Fibroblast of lung (primary cell): Measurements from ENCODE around the gene TOGARAM1.

Experiments
- EZH2 ChIP-seq: IDR thresholded peaks from 2 replicates; pipeline ENCODE4 v1.5.1; 2012; ENCODE audit warnings: low read length, control low read depth, mild to moderate bottlenecking; ENCODE audit errors: missing control alignments
- TF ChIP-seq, protein P1 (sequence below), 2 donors: IDR thresholded peaks in 1 of 2; conservative IDR thresholded peaks in 1 of 2; 1 replicate in 1 of 2; 2 replicates in 1 of 2; pipeline ENCODE4 v1.5.1; 2011 to 2012; ENCODE audit warnings: low read length in 2 of 2, control low read depth in 1 of 2, inconsistent platforms in 1 of 2, low read depth in 1 of 2, mild to moderate bottlenecking in 1 of 2

- TF ChIP-seq, protein P1, sequence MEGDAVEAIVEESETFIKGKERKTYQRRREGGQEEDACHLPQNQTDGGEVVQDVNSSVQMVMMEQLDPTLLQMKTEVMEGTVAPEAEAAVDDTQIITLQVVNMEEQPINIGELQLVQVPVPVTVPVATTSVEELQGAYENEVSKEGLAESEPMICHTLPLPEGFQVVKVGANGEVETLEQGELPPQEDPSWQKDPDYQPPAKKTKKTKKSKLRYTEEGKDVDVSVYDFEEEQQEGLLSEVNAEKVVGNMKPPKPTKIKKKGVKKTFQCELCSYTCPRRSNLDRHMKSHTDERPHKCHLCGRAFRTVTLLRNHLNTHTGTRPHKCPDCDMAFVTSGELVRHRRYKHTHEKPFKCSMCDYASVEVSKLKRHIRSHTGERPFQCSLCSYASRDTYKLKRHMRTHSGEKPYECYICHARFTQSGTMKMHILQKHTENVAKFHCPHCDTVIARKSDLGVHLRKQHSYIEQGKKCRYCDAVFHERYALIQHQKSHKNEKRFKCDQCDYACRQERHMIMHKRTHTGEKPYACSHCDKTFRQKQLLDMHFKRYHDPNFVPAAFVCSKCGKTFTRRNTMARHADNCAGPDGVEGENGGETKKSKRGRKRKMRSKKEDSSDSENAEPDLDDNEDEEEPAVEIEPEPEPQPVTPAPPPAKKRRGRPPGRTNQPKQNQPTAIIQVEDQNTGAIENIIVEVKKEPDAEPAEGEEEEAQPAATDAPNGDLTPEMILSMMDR (conservative IDR thresholded peaks at IDR 0.05 in 1 of 2, IDR thresholded peaks at IDR 0.05 in 1 of 2; ENCODE audit: low read depth in 1 of 2, low read length in 2 of 2), result no peak
- no peak for TF ChIP-seq EZH2
These were observed 53.1 kb downstream of the TOGARAM1 start for GRCh38 chr14:45015133-45015532.
